Stimulated activated CD8-positive, alpha-beta memory T cell treated with anti-CD3 and anti-CD28 coated beads, Interleukin-12 subunit alpha, Interleukin-12 subunit beta, amount 100 ng/mL, for 24 hours (primary cell): ENCODE data around the gene RANBP1.

Experiments used
- DNase-seq: peaks from one replicate; pipeline ENCODE4 v3.0.0-alpha.2; 2020; ENCODE audit errors: extremely low read depth

RANBP1 gene

GRCh38 chr22:20123366-20124082, 7.6 kb downstream of the RANBP1 start:
- no peak for DNase-seq

GRCh38 chr22:20124083-20124787, 8.3 kb downstream of the RANBP1 start:
- DNase-seq = no peak

GRCh38 chr22:20125201-20126174, 9.6 kb downstream of the RANBP1 start:
- no peak for DNase-seq

- no peak for DNase-seq
Observed at GRCh38 chr22:20126284-20127029, 10.6 kb downstream of the RANBP1 start.

GRCh38 chr22:20127318-20127868, 11.5 kb downstream of the RANBP1 start:
- DNase-seq = no peak

GRCh38 chr22:20127869-20128618, 12.1 kb downstream of the RANBP1 start:
- no peak for DNase-seq

- DNase-seq = no peak
Observed at GRCh38 chr22:20128619-20128901, 12.7 kb downstream of the RANBP1 start.

- no peak for DNase-seq
Observed at GRCh38 chr22:20128902-20129746, 13.2 kb downstream of the RANBP1 start.

GRCh38 chr22:20129747-20130014, 13.8 kb downstream of the RANBP1 start:
- DNase-seq = no peak

GRCh38 chr22:20130319-20130718, 14.4 kb downstream of the RANBP1 start:
- no peak for DNase-seq

- DNase-seq = peak; percentile 58
Observed at GRCh38 chr22:20130731-20131596, 15.1 kb downstream of the RANBP1 start.

- DNase-seq = no peak
Observed at GRCh38 chr22:20131597-20131858, 15.6 kb downstream of the RANBP1 start, which contains the start of gene ZDHHC8. Gene ZDHHC8, plus strand, starts transcription at chr22:20131804. Its CDS starts 144 bp downstream, at chr22:20131948.

- no peak for DNase-seq
Observed at GRCh38 chr22:20131859-20132685, 16.2 kb downstream of the RANBP1 start.

- DNase-seq = no peak
Observed at GRCh38 chr22:20132686-20133246, 16.9 kb downstream of the RANBP1 start.

GRCh38 chr22:20133930-20134549, 18.1 kb downstream of the RANBP1 start:
- no peak for DNase-seq

- no peak for DNase-seq
Observed at GRCh38 chr22:20135265-20135664, 19.4 kb downstream of the RANBP1 start.

GRCh38 chr22:20135806-20136602, 20.1 kb downstream of the RANBP1 start:
- no peak for DNase-seq
